DMS79 (cell line): ENCODE measurements around the gene MAST4.

ENCODE experiments used
- DNase-seq: peaks from one replicate; lab custom pipeline; 2025; lab: John Stamatoyannopoulos, UW

MAST4 gene

DNA sequence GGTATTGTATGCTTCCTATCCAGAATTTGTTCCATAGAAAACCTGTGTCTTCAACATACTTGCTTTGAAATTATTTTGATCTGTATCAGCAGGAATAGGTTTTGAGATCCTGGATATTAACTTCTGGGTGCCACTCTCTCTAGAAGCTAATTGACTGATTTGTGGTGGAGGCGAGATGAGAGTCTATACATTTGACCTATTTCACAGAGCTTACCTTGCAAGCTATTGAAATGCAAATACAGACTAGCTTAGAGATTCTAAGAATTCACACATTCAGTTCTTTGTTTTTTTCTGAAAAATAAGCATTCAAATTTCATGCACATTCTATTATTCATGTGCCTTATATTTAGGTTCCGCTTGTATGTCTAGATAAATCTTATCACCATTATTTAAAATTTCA is 246.3 kb downstream of the MAST4 start:
- no peak for DNase-seq

DNA sequence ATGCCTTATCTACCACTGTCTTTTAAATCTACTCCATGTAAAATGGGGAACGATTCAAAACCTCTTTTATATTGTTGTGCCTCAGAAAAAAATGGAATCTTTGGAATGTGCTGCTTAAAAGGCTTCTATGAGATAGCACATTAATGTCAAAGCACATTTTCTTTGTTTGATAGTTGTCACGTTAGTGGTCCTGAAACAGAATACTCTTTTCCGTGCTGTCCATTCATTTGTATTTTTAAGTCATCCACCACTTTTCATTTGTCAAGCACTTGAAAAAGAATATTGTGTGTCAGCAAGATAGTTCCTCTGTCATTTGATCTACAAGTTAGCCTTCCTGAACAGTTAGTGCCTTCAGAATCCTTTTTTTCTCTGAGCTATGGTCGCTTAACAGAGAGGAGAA is 246.9 kb downstream of the MAST4 start:
- no peak for DNase-seq

DNA sequence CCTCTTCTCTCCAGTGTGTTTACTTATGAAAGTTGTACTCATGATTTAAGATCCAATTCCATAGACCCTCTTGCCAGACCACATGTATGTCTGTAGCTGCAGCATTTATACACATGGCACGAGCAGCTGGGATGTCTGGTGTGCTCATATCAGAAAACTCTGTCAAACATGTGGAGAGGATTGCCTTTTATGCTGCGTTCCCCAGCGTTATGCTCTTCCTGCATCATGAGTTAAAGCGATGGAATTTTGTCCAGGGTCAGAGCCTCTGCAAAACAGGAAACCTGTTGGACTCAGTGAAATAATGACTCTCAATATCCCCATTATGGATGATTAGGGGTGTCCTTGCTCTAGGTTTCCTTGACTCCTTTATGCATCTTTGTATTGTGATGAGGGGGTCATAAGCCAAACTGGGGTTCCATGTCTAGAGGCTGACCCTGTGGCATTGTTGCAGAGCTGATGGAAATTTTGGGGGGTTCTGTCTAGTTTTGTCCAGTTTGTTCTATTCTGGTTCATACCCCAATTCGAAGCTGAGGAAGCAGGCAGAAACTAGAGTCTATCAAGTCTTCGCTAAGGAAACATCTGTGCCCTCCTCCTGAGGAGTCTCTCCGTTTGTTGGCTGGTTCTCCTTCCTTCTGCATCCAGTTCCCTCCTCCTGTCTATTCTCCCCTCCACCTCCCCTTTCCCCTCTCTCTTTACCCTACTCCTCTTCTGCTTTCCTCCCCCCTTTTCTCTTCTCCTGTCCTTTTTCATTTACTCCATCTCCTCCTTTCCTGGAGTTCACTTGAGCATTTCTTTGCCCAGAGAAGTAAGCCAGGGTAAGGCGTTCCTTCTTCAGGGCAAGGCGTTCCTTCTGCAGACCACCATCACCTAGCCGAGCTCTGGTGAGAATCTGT is 252.8 kb downstream of the MAST4 start:
- no peak for DNase-seq

DNA sequence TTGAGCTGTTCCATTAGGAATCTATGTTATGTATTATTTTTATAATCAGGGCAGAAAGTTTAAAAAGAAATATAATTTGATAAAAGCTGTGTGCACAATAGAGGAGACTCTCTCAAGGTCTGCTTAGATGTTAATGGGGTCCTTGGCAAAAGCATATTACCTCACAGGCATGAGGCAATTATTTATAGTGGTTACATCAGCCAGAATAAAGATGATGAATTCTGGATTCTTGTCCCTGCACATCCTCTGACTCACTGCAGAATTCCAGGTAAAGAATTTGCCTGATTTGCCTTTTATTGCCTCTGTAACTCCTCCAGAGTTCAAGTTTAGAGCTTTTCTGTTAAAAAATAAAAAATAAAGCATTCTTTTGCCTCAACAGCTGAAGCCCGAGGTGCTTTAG is 253.6 kb downstream of the MAST4 start:
- no peak for DNase-seq

DNA sequence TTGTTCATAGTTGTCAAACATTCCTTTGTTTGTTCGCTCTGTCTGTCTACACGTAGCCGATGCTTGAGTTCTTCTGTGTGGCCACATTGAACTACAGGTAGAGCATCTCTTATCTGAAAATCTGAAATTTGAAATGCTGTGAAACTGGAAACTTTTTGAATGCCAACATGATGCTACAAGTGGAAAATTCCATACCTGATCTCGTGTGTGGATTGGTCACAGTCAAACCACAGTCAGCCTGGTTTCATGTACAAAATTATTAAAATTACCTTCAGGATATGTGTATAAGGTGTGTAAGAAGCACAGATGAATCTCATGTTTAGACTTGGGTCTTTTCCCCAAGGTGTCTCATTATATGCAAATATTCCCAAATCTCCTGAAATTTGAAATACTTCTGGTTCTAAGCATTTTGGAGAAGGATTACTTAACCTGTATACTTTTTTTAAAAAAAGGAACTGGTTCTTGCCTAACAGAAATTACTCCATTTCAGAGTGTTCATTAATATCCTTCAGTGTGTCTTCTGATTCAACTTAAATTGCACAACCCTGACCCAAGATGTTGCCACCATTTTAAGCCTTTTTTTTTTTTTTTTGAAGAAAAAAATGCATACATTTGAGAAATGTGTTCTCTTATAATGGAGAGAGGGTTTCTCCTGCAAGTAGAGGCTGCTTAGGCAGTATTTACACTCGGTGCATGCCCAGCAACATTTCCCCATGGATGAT is 254.3 kb downstream of the MAST4 start:
- no peak for DNase-seq

DNA sequence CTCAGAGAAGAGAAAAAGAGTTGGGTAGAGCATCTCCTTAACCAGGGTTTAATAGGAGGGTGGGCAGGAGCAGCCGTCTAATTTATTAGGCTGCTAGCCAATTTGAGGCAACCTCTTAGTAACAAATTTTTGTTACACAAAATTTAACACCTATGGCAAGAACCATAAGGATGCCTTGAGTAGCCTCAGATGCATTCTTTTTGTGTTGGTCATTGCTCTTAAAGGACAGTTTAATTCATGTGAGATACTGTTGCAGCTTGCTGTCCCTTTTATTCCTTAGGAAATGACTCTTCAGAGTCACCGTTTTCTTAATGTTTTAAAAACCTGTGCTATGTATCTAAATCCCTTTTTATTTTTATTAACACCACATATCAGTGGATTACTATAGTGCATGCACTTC is 255.1 kb downstream of the MAST4 start:
- no peak for DNase-seq

DNA sequence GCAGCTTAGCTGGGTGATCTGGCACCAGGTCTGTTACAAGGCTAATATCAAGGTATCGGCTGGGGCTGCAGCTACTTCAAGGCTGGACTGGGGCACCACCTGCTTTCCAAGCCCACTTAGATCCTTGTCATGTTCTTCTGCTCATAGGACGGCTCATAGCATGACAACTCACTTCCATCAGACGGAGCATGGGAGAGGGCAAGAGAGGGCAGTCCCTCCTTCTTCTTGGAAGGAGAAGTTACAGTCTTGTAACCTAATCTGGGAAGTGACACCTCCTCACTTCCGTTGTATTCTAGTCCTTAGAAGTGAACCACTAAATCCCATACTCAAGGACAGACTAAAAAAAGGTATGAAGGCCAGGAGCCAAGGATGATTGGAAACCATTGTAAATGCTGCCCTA is 258.2 kb downstream of the MAST4 start:
- no peak for DNase-seq

DNA sequence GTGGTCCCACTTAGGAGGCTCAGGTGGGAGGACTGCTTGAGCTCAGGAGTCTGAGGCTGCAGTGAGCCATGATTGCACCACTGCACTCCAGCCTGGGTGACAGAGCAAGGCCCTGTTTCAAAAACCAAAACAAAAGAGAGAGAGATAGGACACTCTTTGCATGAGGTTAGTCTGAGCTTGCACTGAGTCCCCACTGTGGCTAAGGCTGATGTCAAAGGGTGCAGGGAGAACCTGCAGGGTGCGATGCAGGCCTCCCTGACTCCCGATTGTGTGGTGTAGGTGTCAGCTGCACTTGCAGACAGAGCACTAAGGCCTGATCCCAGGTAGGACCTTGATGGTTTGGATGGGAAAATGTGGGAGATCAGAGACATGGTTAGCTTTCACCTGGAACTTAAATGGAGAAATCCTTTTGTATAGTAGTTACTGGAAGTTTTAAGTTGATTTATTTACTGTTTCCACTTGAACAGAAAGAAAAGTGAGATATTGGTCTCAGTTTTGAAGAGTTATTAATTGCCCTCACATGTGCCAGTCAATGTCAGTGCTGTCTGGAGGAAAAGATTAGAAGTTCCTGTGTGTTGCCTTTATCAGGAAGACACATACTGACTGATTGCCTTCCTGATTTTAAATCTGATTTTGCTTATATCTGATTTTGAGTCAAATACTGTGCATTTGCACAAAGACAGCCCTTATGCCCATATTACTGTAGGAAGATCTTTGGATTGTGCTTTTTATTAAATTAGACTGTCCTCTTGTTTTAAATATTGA is 260.0 kb downstream of the MAST4 start:
- no peak for DNase-seq

DNA sequence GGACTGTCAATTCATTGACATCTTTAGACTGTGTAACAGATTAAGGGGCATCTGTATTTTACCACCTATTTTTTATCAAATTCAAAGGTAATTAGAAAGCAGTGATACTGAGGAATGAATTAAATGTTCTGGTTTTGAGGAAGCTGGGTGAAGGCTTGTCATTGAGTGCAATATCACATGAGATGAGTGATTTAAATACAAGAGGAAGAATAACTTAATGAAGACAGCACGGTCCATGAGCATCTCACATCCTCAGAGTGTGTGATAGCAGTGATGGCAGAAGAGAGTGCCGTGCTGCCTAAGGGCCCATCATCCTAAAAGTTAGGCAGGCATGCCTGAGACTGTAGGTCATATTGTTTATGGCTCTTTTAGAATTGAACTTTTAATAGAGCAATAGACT is 263.3 kb downstream of the MAST4 start:
- no peak for DNase-seq

DNA sequence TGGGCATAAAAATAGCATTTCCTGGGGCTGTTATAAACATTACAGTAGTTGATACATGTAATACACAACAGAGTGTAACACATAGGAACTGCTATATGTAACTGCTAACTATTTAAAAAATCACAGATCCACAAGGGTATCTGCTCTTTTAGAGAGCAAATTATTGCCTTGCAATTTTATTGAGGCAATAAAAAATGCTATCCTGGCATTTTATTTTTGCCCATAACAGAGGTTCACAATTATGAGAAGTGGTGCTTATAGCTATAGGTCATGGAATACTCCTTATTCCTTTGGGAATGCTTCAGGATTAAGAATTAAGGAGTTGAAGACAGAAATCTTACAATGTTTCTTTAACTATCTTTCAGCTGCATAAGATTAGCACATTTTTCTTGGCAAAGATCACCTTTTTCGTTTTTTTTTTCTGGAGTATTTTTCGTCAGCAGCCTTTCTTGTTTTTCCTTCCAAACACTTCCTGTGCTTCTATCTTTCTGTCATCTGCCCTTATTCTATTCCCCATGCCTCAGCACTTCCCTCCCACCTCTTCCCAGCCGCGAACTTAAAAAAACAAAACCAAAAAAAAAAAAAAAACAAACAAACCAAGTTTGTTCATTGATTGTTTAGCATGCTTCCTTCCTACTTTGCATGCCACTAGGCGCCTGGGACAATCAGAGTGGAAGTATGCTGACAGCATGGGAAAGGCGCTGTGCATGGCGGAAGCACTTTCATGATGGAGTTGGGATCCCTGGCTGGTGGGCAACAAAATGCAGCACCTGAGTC is 264.2 kb downstream of the MAST4 start:
- DNase-seq = no peak

DNA sequence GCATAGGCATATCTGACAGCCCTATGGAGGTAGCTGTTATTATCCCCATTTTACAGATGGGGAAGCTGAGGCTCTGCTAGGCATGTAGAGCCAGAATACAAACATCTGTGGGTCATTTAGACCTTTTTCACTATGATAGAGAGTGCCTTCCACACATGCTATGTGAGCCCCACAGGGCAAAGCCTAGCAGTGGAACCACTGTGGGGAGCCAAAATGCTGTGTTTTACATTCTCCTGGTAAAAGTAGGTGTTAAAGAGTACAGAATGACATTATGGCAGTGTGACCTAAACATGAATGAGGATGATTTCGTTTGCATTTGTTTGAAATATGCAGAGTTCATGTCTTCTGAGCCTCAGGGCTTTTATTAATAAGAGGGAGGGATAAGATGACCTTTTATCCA is 265.2 kb downstream of the MAST4 start:
- no peak for DNase-seq

DNA sequence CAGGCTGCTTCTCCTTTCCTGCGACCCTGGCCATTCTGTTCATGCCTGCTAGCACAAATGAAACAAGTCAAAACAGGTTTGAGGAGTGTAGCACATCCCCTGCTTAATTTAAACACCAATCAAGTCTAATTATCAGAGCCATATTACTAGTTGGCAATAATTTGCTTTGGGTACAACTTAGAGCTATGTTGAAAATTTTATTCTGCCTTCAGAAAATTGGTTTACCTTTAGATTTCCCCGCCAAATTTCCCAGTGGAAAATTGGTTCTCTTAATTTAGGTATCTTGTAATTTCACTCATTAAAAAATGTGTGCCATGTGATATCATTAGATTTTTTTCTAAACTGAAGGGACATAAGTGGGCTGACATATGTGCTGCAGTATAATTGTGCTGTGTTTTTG is 265.8 kb downstream of the MAST4 start:
- no peak for DNase-seq

DNA sequence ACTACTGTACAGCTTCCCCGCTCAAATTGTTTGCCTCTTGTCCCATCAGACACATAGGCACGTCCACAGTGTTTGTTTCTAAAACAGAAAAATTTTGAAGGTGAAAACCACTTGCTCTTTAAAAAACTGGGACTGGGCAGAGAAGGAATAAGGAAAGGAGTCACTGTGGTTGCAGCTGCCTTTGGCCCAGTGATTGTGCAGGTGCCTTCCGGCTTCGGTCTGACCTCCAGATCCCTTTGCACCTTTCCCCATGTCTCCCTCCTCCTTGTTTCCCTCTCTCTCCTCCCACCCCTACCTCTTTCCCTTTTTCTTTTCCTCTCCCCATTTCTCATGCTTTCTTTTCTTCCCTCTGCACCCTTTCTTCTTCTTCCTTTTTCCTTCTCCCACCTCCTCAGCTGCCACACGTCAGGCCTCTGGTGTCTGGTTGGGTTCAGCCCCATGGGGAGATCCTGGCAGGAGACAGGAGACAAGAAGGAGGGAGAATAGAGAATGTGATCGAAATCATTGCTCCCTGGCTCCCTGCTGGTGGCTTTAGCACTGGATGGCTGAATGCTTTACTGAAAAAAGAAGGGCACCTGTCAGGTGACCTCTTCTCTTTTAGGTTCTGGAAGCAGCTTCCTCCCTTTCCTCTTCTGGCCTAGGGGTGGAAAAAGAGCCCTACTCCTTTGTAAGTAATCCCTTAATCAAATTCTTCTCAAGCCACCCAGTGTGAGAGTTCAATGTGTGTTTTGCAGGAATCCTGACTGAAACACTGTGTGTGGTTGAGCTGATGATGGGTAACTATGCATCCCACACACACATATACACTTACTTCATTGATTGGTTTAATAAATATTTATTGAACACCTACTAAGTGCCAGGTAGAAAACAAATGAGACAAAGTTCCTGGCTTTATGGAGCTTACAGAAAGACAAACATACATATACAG is 267.3 kb downstream of the MAST4 start:
- no peak for DNase-seq

DNA sequence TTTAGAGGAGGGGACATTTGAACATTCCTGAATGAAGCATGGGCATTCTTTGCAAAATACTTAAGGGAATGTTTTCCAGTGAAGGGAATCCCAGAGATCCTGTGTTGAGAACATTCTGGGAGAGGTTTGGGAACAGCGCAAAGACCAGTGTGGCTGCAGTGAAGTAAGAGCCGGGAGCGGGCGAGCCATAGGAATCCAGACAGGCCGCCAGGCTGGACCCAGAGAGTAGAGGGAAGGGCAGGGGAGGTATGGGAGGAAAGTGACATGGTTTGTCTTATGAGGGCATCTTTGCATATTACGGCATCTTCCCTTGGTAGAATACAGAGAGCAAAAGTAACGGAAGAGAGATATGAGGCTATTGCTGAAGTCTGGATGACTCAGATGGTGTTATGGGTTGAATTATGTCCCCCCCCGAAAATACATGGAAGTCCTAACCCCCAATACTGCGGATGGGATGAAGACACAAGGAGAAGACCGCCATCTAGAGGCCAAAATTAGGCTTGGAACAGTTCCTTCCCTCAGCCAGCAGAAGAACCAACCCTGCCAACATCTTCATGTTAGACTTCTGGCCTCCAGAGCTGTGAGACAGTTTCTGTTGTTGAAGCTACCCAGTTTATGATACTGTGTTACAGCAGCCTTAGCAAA is 268.2 kb downstream of the MAST4 start:
- no peak for DNase-seq

DNA sequence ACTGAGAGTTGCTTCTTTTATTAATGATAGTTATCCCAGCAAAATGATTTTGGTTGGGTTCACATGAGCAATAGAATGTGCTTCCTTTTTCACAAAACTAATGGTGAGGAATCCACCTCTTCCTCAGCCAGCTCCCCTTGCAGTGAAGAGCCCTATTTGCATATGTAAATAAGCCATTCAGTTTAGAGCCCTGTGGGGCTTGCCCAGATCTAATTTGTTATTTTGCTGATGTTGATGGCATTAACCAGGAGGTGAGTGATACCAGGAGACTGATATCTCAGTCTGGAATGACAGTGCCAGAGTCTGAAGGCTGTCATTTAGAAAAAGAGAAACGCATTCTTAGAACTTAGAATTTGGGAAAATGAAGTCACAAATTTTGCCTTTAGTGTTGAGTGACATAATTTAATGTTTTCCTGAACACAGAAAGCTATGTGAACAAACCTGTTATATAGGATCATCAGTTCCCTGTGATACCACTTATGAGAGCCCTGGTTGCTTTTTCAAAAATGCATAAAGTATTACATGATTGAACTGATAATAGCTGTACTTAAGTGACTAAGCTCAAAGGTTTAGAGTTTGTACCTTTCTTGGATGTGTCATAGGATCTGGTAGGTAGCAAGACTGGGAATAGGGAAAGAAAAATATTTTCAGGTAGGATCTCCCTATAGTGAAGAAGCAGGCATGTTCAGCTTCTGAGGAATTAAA is 271.6 kb downstream of the MAST4 start:
- no peak for DNase-seq

DNA sequence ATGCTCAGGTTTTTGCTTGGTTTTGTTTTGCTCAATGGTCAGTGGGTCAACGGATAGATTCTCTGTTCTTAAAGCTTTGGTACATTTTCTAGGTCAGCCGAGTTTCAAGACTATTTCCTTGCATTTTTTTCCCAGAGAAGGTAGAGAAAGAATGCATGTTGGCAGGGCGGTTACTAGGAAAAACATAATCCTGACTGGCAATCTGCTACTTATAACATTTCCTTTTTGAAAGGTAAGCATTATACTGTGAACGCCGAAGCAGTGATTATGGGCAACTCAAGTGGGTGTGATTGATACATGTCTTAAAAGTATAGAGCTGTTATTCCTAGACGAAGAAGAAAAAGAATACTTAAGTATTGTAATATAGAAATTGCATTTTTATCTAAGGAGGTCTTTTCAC is 273.2 kb downstream of the MAST4 start:
- DNase-seq = no peak

DNA sequence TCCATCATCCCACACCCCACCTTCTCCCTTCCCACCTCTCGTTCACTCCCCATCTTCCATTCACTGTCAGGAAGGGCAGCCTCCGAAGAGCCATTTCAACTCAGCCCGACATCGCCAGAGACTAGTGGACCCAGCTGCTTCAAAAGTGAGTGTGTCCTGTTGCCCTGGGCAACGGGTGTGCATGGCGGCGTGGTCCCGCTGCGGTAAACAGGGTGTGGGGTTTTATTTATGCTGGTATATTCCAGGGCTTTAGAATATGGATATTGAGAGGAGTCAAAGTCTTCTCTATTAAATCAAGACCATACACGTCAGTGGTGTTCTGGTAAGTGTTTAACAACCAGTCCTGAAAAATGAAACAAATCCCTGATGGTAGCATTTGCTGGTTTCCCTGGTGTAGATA is 274.5 kb downstream of the MAST4 start:
- no peak for DNase-seq

DNA sequence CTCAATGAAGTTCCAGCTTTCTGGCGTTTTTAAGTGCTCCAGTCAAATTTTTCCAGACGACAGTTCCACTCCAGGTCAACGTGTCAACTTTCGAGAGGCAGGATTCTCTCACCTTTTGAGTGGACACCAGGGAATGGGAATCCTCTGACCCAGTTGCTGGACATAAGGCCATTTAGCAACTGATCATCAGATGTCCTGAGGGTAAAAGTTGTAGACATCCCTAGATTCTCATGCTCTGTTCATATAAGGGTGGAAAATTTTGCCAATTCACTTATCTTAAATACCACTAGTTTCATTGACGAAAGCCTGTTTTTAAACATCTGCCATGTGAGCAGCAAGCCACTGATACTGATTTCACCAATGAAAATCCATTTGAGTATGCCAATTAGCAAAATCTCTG is 275.5 kb downstream of the MAST4 start:
- DNase-seq = no peak

DNA sequence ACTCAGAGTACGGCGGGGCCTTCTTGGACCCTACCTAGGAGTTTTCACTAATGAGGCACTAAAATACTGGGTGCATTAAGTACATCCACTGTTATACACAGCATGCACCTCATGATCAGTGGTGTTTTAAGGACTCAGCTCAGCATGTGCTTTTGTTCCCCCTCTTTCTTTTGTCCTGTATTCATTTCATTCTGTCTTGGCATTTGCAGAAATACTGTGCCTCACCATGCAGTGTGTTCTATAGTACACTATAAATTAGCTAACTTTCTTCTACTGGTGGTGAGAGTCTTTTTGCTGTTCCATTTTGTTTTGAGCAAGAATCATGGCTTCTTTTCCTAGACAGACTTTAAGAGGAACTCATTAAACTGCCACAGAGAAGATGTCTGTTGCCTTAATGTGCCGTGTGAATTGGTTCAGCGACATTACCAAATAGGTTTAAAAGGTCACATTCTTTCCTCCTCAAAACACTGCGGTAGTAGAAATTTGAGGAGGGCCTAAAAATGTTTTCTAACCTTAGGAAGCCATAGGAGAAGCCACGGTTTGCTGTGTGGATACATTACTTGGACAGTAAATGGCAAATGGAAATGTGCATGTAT is 276.6 kb downstream of the MAST4 start:
- DNase-seq = no peak
